GM21381 (cell line): ENCODE results near the gene CARM1.
A peak's percentile ranks its signal among the peaks of the same experiment; 100 is the strongest.
"Not testable (repeated sequence)": the region's sequence is repeated elsewhere in the genome, so short reads cannot be mapped to it uniquely, and the experiment has no call there.

Experiments used
- ATAC-seq: cut with Tn5 transposase; IDR thresholded peaks from one replicate; pipeline ENCODE4 v1.9.1; 2021; ENCODE audit warnings: mild to moderate bottlenecking, moderate library complexity; ENCODE audit not compliant: unreplicated experiment

Gene CARM1

DNA sequence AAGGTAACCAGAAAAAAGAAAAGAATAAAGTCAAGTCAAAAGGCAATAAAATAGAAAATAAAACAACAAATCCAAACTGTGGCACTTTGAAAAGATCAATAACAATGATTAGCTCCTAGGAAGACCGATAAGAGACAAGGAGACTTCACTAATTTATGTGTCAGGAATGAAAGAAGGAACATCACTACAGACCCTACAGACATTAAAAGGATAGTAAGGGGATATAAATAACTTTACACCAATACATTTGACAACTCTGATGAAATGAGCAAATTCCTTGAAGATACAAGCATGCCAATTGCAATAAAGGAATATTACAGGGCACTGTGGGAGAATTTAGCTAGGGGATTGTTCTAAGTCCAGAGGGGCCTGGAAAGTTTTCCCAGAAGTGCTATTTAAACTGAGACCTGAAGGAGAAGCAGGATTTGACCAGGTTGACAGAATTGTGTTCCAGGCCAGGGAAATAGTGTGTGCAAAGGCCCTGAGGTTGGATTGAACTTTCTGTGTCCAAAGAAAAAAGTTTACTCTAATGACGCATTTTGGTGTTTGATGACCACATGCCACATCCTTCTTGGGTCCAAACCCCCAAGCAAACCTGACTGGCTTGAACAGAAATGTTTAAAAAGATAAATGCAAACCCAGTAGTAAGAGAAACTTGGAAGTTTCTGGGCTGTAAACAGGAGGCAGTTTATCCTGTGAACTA, 24.7 kb upstream of the CARM1 start:
- ATAC-seq: no peak

GRCh38 chr19:10848230-10848856, 23.0 kb upstream of the CARM1 start, which contains the start of gene C19orf38:
TSS of gene C19orf38 (plus strand) at chr19:10848415. CDS start at chr19:10848509, 94 bp downstream.
- no peak for ATAC-seq

DNA sequence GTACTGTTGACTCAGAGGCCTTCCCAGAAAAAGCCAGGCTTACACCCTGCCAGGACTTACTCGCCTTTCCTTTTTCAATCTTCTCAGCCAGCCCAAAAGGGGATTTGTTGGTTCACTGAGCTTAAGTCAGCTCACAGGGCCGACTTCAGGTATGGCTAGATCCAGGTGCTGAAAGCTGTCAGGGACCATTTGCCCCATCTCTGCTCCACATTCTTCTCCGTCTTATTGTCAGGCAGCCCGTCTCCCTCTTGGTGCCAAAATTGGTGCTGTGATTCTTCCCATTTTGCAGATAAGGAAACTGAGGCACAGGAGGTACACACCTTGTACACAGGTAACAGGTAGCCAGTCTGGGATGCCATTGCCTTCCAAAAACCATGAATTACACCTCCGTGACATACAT, 20.7 kb upstream of the CARM1 start:
- ATAC-seq: no peak

DNA sequence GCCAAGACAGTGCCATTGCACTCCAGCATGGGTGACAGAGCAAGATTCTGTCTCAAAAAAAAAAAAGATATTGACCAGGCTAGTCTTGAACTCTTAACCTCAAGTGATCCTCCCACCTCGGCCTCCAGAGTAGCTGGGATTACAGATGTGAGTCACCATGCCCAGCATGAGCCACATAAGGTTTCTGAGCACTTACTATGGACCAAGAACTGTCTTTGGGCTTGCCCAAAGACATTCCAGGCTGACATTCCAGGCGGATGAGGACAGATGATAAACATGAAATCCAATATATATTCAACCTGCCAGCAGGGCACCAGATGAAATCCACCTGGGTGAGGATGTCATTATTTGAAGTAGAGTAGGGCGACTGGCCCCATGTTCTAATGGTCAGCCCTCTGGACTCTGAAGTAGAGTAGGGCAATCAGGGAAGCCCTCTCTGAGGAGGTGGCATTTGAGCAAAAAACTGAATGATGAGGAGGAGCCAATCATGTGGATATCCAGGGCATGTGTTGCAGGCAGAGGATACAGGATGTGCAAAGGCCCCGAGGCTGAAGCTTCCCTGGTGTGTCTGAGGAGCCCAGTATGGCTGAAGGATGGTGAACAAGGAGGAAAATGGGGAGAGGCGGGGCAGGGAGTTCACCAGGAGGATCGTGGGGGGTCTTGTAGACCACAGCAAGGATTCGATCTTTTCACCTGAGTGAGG, 19.1 kb upstream of the CARM1 start:
- no peak for ATAC-seq

DNA sequence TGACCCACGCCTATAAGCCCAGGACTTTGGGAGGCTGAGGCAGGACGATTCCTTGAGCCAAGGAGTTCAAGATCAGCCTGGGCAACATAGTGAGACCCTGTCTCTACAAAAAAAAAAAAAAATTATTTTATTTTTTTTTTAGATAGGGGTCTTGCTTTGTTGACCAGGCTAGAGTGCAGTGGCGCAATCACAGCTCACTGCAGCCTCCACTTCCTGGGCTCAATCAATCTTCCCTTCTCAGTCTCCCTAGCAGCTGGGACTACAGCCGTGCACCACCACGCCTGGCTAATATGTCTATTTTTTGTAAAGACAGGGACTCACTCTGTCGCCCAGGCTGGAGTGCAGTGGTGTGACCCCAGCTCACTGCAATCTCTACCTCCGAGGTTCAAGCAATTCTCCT, 18.4 kb upstream of the CARM1 start:
- ATAC-seq: no peak

- no peak for ATAC-seq
These were observed 16.8 kb upstream of the CARM1 start for GRCh38 chr19:10854350-10855089.

DNA sequence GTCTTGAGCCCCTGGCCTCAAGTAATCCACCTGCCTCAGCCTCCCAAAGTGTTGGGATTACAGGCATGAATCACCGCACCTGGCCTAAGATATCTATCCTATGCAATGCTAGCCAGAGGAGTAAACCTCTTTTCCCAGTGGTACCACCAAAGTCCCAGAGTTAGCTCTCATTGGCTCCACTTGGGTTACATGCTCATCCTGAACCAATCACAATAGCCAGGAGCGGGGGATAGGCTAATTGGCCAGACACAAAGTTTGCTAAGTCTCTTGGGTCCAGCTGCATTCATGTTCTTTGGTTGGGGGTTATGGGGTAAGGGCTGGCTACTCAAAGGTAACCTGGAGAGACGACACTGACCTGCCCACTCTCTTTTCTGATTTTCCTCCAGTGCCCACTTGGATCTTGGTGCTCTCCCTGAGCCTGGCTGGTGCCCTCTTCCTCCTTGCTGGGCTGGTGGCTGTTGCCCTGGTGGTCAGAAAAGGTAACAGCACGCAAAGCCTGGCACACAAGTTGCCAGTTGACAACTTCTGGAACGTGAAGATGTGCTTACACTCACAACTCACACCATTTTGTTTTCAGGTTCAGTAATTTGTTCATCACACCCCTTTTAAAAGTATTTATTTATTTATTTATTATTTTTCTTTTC, 15.4 kb upstream of the CARM1 start:
- no peak for ATAC-seq

DNA sequence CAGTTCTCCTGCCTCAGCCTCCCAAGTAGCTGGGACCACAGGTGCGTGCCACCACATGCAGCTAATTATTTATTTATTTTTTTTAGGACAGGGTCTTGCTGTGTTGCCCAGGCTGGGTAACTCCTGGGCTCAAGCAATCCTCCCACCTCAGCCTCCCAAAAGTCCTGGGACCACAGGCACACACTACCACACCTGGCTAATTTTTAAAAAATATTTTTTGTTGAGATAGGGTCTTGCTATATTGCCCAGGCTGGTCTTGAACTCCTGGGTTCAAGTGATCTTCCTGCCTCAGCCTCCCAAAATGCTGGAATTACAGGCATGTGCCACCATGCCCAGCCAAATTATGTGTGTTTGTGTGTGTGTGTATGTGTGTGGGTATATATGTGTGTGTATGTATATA, 14.5 kb upstream of the CARM1 start:
- not testable (repeated sequence) for ATAC-seq

GRCh38 chr19:10858204-10858828, 13.0 kb upstream of the CARM1 start:
- no peak for ATAC-seq

- no peak for ATAC-seq
These were observed 10.2 kb upstream of the CARM1 start for GRCh38 chr19:10861103-10861651.

DNA sequence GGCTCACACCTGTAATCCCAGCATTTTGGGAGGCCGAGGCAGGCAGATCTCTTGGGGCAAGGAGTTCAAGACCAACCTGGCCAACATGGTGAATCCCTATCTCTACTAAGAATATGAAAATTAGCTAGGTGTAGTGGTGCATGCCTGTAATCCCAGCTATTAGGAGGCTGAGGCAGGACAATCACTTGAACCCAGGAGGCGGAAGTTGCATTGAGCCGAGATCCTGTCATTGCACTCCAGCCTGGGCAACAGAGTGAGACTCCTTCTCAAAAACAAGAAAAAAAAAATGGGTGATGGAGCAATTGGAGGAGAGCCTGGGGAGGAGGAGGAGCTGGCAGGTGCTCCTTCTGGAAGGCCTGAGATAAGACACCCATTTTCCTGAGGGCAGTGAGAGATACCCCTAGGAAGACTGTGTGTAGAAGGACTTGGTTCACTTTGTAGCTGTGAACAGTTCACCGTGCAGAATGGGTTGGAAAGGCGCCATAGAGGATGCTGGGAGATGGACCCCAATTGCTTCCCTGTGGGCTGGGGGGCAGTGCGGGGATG, 8.7 kb upstream of the CARM1 start:
- no peak for ATAC-seq

GRCh38 chr19:10863107-10863717, 8.1 kb upstream of the CARM1 start:
- no peak for ATAC-seq

DNA sequence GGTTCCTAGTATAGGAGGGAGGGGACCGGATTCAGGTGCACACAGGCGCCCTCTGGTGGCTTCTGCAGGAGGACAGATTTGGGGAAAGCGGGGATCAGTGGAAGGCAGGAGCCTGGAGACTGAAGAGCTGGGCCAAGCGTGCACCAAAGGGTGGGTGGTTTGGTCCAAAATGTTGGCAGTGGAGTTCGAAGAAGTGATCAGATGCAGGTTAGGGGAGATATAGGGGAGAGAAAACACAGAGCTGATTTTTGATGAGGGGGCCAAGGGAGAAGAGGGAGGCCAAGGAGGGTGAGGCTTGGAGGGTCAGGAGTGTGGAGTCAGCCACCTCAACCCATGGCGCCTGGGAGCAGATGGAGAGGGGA, 6.8 kb upstream of the CARM1 start:
- ATAC-seq: no peak

DNA sequence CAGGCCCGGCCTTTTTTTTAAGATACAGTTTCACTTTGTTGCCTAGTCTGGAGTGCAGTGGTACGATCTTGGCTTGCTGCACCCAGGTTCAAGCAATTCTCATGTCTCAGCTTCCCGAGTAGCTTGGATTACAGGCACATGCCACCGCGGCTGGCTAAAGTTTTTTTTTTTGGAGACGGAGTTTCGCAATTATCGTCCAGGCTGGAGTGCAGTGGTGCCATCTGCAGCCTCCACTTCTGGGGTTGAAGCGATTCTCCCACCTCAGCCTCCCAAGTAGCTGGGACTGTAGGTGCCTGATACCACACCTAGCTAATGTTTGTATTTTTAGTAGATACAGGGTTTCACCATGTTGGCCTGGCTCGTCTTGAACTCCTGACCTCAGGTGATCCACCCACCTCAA, 4.9 kb upstream of the CARM1 start:
- no peak for ATAC-seq

DNA sequence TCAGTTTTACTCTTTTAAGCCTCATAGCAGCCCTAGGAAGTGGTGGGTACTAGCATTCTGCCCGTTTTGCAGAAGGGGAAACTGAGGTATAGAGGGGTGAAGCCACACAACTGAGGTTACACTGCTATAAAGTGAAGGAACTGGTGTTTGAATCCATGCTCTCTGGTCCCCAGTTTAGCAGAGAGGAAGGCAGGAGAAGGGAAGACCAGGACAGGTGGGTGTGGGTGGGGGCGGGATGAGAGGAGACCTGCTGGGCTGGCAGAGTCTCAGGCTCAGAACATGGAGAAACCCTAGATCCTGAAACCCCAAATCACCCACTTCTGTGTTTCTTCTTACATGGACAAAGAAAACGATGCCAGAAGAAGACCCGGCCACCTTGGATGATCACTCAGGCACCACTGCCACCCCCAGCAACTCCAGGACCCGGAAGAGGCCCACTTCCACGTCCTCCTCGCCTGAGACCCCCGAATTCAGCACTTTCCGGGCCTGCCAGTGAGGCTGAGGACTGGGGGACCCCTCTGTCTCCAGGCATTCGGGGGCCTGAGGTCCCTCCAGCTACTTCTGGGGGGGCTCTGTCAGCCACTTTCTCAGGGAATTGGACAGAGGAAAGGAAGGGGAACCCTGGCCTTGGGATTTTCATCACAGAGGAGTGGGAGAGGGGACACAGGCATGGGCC, 2.3 kb upstream of the CARM1 start:
- no peak for ATAC-seq

- not testable (repeated sequence) for ATAC-seq
These were observed 1.5 kb upstream of the CARM1 start for GRCh38 chr19:10869872-10870311.

DNA sequence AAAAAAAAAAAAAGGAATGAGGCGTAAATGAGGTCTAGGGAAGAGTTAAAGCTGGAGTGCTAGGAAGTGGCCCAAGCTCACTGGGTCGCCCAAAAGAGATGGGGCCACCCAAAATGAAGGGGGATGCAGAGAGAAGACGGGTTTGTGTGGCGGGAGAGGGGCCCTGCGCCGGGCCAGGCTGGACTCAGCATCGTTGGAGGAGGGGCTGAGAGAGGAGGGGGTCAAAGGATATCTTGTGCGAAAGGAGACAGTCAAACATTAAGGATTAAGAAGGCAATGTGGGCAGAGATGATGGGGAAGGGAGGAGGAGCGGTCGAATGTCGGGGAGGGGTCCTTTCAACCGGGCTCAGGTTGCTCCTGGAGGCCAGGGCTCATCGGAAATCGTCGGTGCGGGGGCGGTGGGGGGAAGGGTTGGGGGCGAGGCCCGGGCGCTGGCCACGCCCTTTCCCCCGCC, 825 bp upstream of the CARM1 start:
- ATAC-seq: no peak

DNA sequence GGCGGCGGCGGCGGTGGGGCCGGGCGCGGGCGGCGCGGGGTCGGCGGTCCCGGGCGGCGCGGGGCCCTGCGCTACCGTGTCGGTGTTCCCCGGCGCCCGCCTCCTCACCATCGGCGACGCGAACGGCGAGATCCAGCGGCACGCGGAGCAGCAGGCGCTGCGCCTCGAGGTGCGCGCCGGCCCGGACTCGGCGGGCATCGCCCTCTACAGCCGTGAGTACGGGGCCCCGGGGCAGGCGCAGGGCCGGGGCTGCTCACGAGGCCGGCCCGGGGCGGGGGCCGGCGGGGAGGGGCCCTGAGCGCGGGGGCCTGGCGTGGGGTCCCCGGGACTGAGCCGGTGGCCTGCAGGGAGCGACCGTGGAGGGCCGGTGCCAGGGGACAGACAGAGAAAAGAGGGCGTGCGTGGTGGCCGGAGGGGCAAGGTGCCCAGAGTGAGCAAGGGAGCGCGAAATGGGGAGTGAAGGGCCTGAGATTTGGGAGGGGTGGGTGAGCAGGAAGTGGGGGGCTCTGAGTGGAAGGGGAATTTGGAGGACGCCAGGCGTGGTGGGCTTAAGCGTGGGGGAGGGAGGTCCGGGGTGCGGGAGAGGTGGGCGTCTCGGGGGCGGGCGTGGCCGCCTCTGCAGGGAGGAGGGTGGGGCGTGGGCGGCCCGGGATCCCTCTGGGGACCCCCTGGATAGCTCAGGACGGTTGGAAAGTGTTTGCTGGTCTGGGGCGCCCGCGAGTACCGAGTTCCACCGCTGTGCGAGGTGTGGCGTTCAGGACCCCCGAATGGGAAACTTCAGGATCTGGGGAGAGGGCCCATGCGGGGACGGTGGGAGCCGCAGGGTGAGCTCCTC, 575 bp downstream of the CARM1 start:
- ATAC-seq: peak; percentile 8
